Erythroblast (primary cell): ENCODE data around the gene PTTG2.

Experiments
- GATA1 ChIP-seq: IDR thresholded peaks from 2 replicates; pipeline ENCODE4 v1.6.1; 2011; ENCODE audit warnings: low read depth, mild to moderate bottlenecking, control low read depth, low read length, moderate library complexity
- POLR2A ChIP-seq: IDR thresholded peaks from 2 replicates; pipeline ENCODE4 v1.6.1; 2011; ENCODE audit warnings: mild to moderate bottlenecking, low read length

DNA sequence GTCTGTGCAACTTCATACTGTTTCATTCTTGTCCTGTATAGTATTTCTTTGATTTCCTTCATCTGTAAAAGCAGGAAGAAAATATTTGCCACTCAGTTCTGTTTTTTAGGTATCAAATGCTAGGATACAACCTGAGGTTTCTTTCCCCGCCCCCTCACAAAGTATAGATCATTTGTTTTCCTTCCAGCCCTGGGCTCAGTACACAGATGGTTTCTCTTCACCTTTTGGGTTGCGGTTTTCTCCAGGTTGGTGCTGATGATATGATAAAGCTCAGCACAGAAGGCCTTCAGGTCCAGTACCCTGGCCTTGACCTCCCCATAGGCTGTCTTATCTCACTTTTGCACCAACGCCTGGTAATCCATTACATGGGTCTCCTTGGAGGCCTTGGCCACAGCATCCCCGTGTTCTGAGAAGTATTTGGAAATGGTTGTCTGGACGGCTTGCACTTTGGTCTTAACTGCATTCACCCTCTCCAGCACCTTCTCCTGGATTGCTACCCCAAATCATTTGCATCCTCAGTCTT is 35.2 kb downstream of the PTTG2 start:
- TF ChIP-seq POLR2A = no peak
- no peak for TF ChIP-seq GATA1
